Esophagus squamous epithelium (tissue), 4 donors: ENCODE measurements around the gene ZNF784.

ENCODE experiments used
- CTCF ChIP-seq, 6 experiments: fragments of 450-650 bp in 4 of 6; fragments of 200-600 bp in 2 of 6; sonication (generic) in 2 of 6; IDR thresholded peaks; one replicate each; pipeline ENCODE4 v1.5.1; 2016 to 2019; ENCODE audit warnings: antibody characterized with exemption in 6 of 6, mild to moderate bottlenecking in 4 of 6, moderate library complexity in 4 of 6
- POLR2A ChIP-seq, 4 donors: fragments of 450-650 bp; IDR thresholded peaks; one replicate each; pipeline ENCODE4 v1.6.1; 2017; ENCODE audit warnings: antibody characterized with exemption in 4 of 4, mild to moderate bottlenecking in 4 of 4, moderate library complexity in 3 of 4

GRCh38 chr19:55632463-55632834 lies 8.1 kb upstream of the ZNF784 start:
- peak; percentile 85 to 94 (median 92) for TF ChIP-seq CTCF (IDR thresholded peaks at IDR 0.05)
- TF ChIP-seq POLR2A (IDR thresholded peaks at IDR 0.05) = no peak
